ENCODE data around the gene VAX1.

DNA sequence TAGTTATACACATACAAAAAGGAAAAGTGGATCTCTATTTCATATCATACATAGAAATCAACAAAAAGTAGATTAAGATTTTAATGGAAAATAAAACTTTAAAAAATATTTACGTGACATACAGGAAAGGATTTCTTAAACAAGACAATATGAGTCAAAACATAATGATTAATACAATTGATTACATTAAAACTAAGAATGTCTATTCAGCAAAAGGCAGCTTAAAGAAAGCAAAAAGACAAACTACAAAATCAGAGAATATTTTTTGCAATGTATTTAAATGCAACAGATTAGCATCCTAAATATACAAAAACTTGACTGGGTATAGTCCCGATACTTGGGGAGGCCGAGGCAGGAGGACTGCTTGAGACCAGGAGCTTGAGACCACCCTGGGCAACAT lies 50.5 kb downstream of the VAX1 start:
- no peak for TF ChIP-seq CTCF (conservative IDR thresholded peaks at IDR 0.05; ENCODE audit: low read length)
- no peak for TF ChIP-seq EZH2phosphoT487 (IDR thresholded peaks at IDR 0.05; ENCODE audit: borderline replicate concordance)

Measured in Loucy (cell line).